Measurements from ENCODE around the gene NEO1.

NEO1 gene

DNA sequence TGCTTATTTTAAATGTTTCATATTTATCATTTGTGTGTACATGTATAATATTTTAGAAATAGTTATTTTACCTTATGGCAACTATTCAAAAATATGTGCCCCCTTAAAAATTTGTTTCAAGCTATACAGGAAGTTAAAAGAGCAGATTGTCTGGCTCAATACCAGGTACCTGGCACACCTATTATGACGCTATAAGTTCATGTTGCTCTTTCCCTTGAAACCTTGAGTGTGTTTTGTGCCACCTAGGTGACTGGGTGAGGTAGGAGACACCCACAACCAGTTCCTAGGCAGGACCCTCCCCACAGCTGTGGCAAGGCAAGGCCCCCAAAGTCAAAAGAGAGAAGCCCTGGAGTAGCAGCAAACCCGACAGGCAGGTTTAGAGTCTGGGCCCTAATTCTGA is 20.6 kb upstream of the NEO1 start:
- DNase-seq (ENCODE audit: low spot score): no peak

DNA sequence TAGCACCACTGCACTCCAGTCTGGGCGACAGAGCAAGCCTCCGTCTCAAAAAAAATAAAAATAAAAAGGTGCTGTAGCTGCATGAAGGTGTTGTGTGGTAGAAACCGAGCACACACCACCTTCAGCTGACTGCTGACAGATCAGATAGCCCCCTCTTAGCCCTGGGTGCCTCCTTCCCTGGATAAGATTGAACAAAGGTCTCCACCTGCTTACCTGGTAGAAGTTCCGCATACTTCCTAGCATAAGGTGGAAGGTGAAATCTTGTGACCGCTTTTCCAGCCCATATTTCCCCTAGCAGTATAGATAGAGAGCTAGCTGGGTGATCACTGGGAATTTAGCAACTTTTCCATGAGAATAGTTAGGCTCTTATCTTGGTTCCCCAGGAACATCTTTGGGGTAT is 18.7 kb upstream of the NEO1 start:
- DNase-seq (ENCODE audit: low spot score): no peak

DNA sequence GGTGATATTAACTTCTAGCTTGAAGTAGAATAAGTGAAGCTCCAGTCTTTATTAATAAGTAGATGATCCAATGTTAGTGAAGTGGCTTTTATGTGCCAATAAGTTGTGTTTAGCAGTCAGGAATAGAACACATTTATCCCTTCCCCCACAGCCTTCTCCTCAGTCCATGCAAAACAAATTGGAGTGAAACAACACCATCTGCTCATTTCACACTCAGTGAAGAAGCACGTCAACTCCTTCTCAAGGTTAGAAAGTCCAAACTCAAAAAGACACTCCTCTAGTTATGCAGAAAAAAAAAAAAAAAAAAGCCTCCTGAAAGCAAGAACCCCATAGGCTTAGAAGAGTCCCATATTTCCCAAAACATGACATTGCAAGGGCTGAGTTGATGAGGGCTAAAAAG is 18.0 kb upstream of the NEO1 start:
- DNase-seq (ENCODE audit: low spot score): no peak

GRCh38 chr15:73035221-73035620 is 17.0 kb upstream of the NEO1 start:
- DNase-seq (ENCODE audit: low spot score): no peak

DNA sequence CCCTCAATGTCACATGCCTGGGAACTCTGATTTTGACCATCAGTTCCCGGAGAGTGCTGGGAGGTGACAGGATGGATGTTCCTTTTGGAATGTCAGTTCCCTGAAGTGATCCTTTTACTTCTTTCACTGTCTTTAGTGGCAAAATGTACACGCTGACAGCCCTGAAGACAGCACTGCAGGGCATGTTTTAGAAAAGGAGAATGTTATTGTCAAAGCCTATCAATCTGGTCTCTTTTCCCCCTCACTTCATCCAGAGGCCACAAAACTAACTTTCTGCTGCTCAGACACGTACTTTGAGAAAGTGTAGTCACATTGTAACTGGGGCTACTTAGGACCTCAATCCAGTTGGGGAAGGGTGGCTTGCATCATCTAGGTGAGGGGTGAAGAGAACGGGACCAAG is 14.0 kb upstream of the NEO1 start:
- DNase-seq (ENCODE audit: low spot score): no peak

- no peak for DNase-seq (ENCODE audit: low spot score)
These were observed 6.2 kb upstream of the NEO1 start for GRCh38 chr15:73046073-73046472.

GRCh38 chr15:73047882-73048281 is 4.4 kb upstream of the NEO1 start:
- DNase-seq (ENCODE audit: low spot score): no peak

DNA sequence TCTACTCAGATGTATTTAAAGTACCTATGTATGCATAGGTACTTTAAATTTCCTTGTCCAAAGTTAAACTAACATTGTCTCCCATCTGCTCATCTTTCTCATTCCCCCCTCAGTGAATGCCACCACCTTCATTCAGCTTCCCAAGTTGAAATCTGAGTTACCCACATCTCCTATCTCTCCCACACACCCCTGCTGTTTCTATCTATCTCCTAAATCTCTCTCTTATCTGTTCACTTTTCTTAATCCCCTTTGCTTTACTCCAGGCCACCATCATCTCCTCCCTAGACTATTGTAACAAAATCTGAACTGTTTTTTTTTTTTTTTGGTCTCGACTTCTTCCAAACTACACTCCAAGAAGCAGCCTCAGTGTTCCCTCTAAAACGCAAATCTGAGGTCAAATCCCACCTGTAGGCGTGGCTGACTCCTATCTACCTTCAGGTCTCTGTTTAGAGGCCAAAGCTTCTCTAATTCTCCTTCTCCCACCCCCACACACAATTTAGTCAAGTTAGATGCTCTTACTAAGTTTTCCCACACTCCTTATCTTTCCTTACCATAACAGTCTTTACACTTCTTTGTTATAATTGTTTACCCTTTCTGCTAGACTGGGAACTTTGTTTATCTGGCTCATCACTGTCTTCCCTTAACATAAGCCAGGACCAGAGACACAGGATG is 3.5 kb upstream of the NEO1 start:
- DNase-seq (ENCODE audit: low spot score): no peak

DNA sequence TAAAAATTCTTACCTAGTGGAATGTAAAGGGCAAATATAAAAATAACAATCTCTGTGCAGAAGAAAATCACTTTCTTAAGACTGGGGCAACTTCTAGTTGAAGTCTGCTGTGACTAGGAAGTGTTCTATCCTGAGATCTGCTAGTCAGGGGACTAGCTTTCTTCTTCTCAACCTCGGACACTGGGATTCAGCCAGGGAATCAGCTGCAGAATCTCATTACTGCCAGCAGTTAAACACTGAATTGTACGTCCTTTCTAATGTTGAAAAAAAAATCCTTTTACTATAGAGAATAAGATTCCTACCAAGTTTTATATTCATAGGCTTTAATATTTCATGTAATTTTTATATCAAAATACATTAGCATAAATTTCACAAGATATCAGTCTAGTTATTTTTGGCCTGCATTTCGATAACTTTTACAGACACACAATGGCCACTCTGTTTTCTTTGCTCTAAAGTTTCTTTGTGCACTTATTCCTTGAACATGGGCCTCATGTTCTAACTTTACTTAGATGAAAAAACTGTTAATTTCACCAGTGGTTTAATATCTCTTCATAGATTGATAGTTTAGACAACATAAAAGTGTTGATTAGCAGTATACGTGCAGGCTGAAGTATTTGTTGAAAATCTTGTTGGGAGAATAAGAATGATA is 2.6 kb upstream of the NEO1 start:
- no peak for DNase-seq (ENCODE audit: low spot score)

DNA sequence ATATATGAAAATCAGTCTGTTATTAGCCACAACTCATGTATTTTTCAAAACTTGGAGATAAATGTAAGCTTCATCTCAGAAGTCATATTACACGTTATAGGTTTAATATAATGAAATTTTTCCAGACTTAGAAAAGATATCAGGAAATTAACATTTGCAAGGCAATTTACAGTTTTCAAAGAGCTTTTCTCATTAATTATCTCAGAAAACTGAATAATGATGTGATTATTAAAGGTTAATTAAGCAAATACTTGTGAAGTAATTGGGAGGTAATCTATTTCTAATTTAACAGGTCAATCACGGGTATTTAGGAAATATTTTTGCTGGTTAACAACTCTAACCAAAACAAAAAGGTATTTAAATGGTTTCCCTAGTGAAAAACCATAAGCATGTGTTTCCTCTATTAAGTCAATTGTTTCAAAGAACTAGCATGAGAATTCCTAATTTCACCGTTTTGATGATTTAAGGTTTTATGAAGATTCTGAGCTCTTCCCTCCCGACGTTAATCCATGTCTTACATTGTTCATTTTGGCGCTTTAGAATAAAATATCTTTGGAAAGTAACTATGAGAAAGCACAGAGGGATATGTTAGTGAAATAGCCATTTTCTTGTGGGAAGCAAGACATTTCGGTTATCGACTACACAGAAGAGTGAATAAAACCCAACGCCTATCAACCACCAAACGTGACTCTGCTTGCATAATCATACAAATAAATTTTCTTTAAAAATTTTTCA is 1.5 kb upstream of the NEO1 start:
- no peak for DNase-seq (ENCODE audit: low spot score)

- no peak for DNase-seq (ENCODE audit: low spot score)
These were observed 864 bp upstream of the NEO1 start for GRCh38 chr15:73051391-73051806.

DNA sequence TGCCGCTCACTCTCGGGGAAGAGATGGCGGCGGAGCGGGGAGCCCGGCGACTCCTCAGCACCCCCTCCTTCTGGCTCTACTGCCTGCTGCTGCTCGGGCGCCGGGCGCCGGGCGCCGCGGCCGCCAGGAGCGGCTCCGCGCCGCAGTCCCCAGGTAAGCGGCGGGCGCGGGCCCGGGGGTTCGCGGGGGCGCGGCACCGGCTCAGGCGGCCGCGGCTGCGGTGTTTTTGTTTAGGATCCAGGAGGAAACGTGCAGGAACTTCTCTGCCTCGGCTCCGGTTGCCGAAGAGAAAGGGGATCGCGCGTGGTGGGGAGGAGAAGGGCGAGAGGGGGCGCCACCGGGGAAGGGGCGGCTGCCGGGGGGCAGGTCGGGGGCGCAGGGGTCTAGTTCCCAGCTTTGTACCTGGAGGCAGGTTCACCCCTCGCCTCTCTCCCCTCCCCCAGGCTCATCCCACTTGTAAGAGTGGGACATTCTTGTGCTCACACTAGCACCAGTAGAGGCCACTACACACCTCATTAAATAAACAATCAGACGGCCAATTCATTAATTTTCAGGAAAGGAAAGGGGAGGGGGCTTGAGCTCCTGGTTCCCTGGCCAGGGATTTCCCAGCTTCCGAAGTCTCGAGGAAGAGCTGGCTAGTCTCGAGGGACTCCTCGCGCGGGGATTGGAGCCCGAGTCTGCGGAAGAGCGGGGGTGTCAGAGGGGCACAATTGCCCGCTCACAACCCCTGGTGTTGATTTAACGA is 562 bp downstream of the NEO1 start:
- DNase-seq (ENCODE audit: low spot score): no peak

DNA sequence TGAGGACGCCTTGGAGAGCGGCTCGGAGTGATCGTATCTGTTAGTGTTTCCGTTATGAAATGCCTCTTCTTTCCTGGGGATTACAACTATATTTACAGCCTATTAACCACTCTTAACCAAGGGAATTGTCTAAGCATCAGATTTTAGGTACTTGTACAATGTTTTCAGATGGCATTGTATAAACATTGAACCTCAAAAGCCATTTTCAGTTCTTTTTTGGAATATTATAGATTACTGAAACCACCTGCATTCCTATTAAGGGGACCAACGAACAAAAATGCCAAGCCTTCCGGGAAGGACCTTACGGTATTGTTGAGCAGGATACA is 1.1 kb downstream of the NEO1 start:
- no peak for DNase-seq (ENCODE audit: low spot score)

GRCh38 chr15:73054417-73054953 is 2.2 kb downstream of the NEO1 start:
- no peak for DNase-seq (ENCODE audit: low spot score)

DNA sequence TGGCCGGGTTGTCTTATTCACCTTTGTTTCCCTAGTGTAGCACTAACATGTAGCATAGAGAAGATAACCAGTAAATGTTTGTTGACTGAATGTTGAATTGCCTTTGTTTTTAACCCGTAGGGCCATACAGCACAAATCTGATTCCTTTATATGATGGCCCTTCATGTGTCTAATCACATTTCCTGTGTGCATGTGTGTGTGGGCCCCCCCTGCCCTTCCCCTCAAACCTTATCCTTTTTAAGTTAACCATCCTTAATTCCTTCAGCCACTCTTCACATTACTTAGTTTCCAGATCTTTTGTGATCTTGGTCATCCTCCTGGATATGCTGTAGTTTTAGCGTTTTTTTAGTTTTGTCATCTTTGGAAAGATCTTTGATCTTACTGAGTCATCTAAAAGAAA is 4.2 kb downstream of the NEO1 start:
- DNase-seq (ENCODE audit: low spot score): no peak

- DNase-seq (ENCODE audit: low spot score): no peak
These were observed 6.2 kb downstream of the NEO1 start for GRCh38 chr15:73058437-73058836.

- no peak for DNase-seq (ENCODE audit: low spot score)
These were observed 12.9 kb downstream of the NEO1 start for GRCh38 chr15:73065114-73065513.

GRCh38 chr15:73069109-73069508 is 16.8 kb downstream of the NEO1 start:
- DNase-seq (ENCODE audit: low spot score): no peak

GRCh38 chr15:73072894-73073293 is 20.6 kb downstream of the NEO1 start:
- no peak for DNase-seq (ENCODE audit: low spot score)

GRCh38 chr15:73074241-73074640 is 22.0 kb downstream of the NEO1 start:
- DNase-seq (ENCODE audit: low spot score): no peak

DNA sequence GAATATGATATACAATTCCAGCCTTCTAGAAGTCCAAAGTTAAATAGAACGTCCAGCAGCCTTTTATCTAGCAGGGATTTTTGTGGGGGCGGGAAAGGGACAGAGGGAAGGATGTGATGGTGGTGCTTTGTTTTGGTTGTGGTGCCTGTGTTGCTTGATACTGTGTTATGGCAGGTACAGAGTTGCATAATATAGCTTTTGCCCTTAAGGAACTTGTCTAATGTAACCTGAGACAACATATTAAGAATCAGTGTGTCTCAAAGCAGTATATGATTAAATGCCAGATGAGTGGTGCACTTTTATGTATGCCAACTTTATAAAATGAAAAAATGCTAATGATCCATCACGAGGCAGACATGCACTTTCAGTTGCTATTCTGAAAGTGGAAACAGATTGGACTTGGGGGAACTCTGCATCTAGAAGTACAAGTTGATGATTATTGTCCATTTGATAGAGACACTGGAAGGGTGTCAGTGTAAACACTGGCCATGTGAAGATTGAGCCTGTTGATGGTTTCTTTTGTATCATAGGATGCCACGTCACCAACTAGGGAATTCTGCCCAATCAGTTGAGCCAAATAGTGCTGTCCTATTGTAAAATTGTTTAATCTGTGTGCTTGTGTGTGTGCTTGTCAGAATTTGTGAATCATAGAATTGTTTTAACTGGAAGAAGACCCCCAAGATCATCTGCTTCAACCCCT is 23.0 kb downstream of the NEO1 start:
- DNase-seq (ENCODE audit: low spot score): no peak

DNA sequence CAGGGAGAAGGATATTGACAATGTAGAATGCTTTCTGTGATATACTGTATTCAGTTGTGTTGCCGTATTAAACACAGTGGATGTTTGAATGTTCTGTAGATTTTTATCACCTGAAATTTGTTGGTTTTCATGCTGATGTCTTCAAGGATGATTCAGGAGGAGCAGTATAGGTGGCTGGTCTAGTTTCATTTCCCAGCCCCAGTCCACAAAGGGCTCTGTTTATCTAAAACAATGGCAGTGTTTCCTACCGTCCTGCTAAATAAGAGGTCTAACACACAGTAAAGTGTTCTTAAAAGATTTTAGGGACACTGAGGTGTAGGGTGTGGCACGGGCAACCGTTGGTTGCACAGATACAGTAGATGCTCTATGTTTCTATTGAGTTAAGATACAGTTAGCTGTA is 26.0 kb downstream of the NEO1 start:
- no peak for DNase-seq (ENCODE audit: low spot score)
